ENCODE measurements around the gene SLC18A2.

SLC18A2 gene

GRCh38 chr10:117248750-117249465 lies 8.0 kb downstream of the SLC18A2 start:
- no peak for DNase-seq (ENCODE audit: extremely low read depth, insufficient read length)
- Histone ChIP-seq H3K4me3 (replicated peaks; ENCODE audit: low read depth, low read length) (no peak overlapping the region), H3K27me3 (replicated peaks; ENCODE audit: control insufficient read depth, insufficient read depth, low read length) (peaks cover 1% of the 10 kb centered on the region), H3K36me3 (ENCODE audit: control insufficient read depth, insufficient read depth, low read length) (no peaks in the 10 kb centered on the region)
- TF ChIP-seq, protein P1, sequence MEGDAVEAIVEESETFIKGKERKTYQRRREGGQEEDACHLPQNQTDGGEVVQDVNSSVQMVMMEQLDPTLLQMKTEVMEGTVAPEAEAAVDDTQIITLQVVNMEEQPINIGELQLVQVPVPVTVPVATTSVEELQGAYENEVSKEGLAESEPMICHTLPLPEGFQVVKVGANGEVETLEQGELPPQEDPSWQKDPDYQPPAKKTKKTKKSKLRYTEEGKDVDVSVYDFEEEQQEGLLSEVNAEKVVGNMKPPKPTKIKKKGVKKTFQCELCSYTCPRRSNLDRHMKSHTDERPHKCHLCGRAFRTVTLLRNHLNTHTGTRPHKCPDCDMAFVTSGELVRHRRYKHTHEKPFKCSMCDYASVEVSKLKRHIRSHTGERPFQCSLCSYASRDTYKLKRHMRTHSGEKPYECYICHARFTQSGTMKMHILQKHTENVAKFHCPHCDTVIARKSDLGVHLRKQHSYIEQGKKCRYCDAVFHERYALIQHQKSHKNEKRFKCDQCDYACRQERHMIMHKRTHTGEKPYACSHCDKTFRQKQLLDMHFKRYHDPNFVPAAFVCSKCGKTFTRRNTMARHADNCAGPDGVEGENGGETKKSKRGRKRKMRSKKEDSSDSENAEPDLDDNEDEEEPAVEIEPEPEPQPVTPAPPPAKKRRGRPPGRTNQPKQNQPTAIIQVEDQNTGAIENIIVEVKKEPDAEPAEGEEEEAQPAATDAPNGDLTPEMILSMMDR (IDR thresholded peaks at IDR 0.05; ENCODE audit: insufficient read depth, low read length, poor library complexity, severe bottlenecking), result no peak

DNA sequence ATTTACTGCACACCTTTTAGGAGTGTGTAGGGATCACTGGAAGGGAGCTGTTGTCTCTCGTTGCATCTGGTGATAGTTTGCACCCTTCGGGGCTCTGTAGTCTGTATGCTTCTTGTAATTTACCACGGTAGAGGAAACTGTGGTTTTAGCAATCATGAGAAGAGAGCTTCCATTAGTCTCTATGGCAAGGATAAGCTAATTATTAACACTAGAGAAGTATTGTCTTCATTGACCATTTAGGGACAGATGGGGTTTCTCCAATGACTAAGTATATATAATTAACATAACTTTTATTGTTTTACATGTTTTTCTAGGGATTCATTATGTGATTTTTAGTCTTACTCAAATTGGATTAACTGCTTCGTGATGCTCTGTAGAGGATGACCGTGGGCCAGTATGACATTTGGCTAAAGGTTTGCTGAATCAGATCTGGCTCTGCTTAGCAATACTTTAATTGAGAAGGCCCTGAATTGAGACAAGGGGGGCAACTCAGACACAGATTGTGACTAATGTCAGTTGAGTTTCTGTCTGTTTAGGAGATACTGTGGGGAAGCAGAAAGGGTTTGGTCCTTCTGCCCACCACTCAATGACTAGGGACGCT lies 8.7 kb downstream of the SLC18A2 start:
- Histone ChIP-seq H3K36me3 (ENCODE audit: control insufficient read depth, insufficient read depth, low read length) (no peaks in the 10 kb centered on the region), H3K4me3 (replicated peaks; ENCODE audit: low read depth, low read length) (no peak overlapping the region), H3K27me3 (replicated peaks; ENCODE audit: control insufficient read depth, insufficient read depth, low read length) (peaks cover 1% of the 10 kb centered on the region)
- TF ChIP-seq, protein P1 (IDR thresholded peaks at IDR 0.05; ENCODE audit: insufficient read depth, low read length, poor library complexity, severe bottlenecking), result no peak
- DNase-seq (ENCODE audit: extremely low read depth, insufficient read length), result no peak

GRCh38 chr10:117250411-117250810 lies 9.5 kb downstream of the SLC18A2 start:
- Histone ChIP-seq H3K4me3 (replicated peaks; ENCODE audit: low read depth, low read length) (no peak overlapping the region), H3K27me3 (replicated peaks; ENCODE audit: control insufficient read depth, insufficient read depth, low read length) (peaks cover 1% of the 10 kb centered on the region), H3K36me3 (ENCODE audit: control insufficient read depth, insufficient read depth, low read length) (no peaks in the 10 kb centered on the region)
- TF ChIP-seq, protein P1 (IDR thresholded peaks at IDR 0.05; ENCODE audit: insufficient read depth, low read length, poor library complexity, severe bottlenecking), result no peak
- no peak for DNase-seq (ENCODE audit: extremely low read depth, insufficient read length)

- no peak for DNase-seq (ENCODE audit: extremely low read depth, insufficient read length)
- TF ChIP-seq, protein P1 (IDR thresholded peaks at IDR 0.05; ENCODE audit: insufficient read depth, low read length, poor library complexity, severe bottlenecking), result no peak
- H3K27me3 ChIP-seq (replicated peaks; ENCODE audit: control insufficient read depth, insufficient read depth, low read length), result peaks cover 1% of the 10 kb centered on the region
- no peak overlapping the region for H3K4me3 ChIP-seq (replicated peaks; ENCODE audit: low read depth, low read length)
- H3K36me3 ChIP-seq (ENCODE audit: control insufficient read depth, insufficient read depth, low read length), result no peaks in the 10 kb centered on the region
Measured at GRCh38 chr10:117253908-117254307, 13.0 kb downstream of the SLC18A2 start.

- Histone ChIP-seq H3K27me3 (replicated peaks; ENCODE audit: control insufficient read depth, insufficient read depth, low read length) (peaks cover 1% of the 10 kb centered on the region), H3K36me3 (ENCODE audit: control insufficient read depth, insufficient read depth, low read length) (no peaks in the 10 kb centered on the region), H3K4me3 (replicated peaks; ENCODE audit: low read depth, low read length) (no peak overlapping the region)
- DNase-seq (ENCODE audit: extremely low read depth, insufficient read length), result no peak
- TF ChIP-seq, protein P1 (IDR thresholded peaks at IDR 0.05; ENCODE audit: insufficient read depth, low read length, poor library complexity, severe bottlenecking), result no peak
Measured at GRCh38 chr10:117254338-117254737, 13.4 kb downstream of the SLC18A2 start.
